C4-2B (cell line): ENCODE results near the gene GLCE.

Experiments
- ZFX ChIP-seq: fragments of 450-650 bp; IDR thresholded peaks from 2 replicates; pipeline ENCODE4 v1.6.1; 2017
- TF ChIP-seq, protein P1 (sequence below): fragments of 450-650 bp; conservative IDR thresholded peaks from 2 replicates; pipeline ENCODE4 v1.5.1; 2017; ENCODE audit warnings: mild to moderate bottlenecking

DNA sequence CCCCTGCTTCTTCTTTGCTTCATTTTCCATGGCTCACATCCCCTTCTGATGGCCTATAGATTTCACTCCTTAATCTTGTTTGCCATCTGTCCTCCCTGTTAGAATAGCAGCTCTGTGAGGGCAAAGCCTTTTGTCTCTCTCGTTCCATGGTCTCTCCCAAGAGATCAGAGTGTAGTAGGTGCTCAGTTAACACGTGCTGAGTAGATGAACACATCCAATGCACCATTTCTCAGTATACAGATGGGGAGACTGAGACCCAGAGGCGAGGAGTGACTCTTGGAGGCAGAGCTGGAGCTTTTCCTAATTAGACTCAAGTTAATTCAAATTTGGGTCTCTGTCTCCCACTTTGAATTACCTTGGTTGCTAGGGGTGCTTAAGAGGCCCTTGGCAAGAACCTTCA, 142.5 kb downstream of the GLCE start:
- TF ChIP-seq, protein P1, sequence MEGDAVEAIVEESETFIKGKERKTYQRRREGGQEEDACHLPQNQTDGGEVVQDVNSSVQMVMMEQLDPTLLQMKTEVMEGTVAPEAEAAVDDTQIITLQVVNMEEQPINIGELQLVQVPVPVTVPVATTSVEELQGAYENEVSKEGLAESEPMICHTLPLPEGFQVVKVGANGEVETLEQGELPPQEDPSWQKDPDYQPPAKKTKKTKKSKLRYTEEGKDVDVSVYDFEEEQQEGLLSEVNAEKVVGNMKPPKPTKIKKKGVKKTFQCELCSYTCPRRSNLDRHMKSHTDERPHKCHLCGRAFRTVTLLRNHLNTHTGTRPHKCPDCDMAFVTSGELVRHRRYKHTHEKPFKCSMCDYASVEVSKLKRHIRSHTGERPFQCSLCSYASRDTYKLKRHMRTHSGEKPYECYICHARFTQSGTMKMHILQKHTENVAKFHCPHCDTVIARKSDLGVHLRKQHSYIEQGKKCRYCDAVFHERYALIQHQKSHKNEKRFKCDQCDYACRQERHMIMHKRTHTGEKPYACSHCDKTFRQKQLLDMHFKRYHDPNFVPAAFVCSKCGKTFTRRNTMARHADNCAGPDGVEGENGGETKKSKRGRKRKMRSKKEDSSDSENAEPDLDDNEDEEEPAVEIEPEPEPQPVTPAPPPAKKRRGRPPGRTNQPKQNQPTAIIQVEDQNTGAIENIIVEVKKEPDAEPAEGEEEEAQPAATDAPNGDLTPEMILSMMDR, result no peak
- TF ChIP-seq ZFX, result no peak
